Upper lobe of right lung (tissue), 1 donor: Measurements from ENCODE around the gene RPP25L. TPM values are rescaled to one million over a fixed set of nuclear protein-coding genes. Genes with fewer than 3 reads are reported as not detected.

Source experiments
- ATAC-seq: fragments of 200-7000 bp; cut with Tn5 transposase; one replicate; pipeline ENCODE4 v1.9.1; 2020; ENCODE audit warnings: mild to moderate bottlenecking, moderate library complexity
- DNase-seq: peaks from one replicate; pipeline ENCODE4 v3.0.0-alpha.2; 2020
- H3K27ac ChIP-seq: fragments of 200-600 bp; one replicate; pipeline ENCODE4 v1.8.0; 2022
- H3K27me3 ChIP-seq: fragments of 200-600 bp; one replicate; pipeline ENCODE4 v1.8.0; 2022; ENCODE audit warnings: mild to moderate bottlenecking
- H3K36me3 ChIP-seq: fragments of 200-600 bp; one replicate; pipeline ENCODE4 v1.8.0; 2022
- H3K4me1 ChIP-seq: fragments of 200-600 bp; one replicate; pipeline ENCODE4 v1.8.0; 2022
- H3K4me3 ChIP-seq: fragments of 200-600 bp; one replicate; pipeline ENCODE4 v1.8.0; 2022; ENCODE audit warnings: mild to moderate bottlenecking
- H3K9me3 ChIP-seq: fragments of 200-600 bp; one replicate; pipeline ENCODE4 v1.8.0; 2022
- intact Hi-C: fragments of 100-400 bp; cut with DNase I; formaldehyde crosslinking; loops from one replicate; pipeline ENCODE4 v1.11.0; 2022
- total RNA-seq: library from RNA; stranded (reverse); fragmentation: NEBNext Ultra II Directional; extraction: Animal tissue kit (Norgen Biotek cat#: 25700); gene quantifications from one replicate; pipeline ENCODE4 v1.2.1, GENCODE V29; 2021
- TF ChIP-seq, protein P1 (sequence below): fragments of 200-600 bp; IDR thresholded peaks from one replicate; pipeline ENCODE4 v1.8.0; 2022; ENCODE audit warnings: antibody characterized with exemption
- donor health status: DM: no; HTN: yes; CAD: no; lungs with severe emphysema.

The RPP25L gene
- total RNA-seq, 1 donor from 2014 or later: 16.7 TPM

DNA sequence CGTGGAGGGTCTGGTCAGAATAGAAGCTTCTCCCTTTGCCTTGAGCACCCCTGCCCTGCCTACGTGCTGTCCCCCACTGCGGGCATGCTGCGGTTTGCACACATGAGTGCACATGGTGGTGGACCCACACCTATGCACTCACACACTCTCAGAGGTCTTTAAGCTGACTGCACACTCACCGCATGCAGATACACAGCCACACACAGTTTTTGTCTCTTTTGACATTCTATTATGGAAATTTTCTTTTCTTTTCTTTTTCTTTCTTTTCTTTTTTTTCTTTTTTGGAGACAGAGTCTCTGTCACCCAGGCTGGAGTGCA is 17.6 kb upstream of the RPP25L start:
- H3K9me3 ChIP-seq: no peaks in the 10 kb centered on the region
- DNase-seq (no peak), ATAC-seq (no peak)
- no peaks in the 10 kb centered on the region for H3K36me3 ChIP-seq
- H3K27ac ChIP-seq: no peak overlapping the region
- H3K4me3 ChIP-seq: no peak overlapping the region
- TF ChIP-seq, protein P1, sequence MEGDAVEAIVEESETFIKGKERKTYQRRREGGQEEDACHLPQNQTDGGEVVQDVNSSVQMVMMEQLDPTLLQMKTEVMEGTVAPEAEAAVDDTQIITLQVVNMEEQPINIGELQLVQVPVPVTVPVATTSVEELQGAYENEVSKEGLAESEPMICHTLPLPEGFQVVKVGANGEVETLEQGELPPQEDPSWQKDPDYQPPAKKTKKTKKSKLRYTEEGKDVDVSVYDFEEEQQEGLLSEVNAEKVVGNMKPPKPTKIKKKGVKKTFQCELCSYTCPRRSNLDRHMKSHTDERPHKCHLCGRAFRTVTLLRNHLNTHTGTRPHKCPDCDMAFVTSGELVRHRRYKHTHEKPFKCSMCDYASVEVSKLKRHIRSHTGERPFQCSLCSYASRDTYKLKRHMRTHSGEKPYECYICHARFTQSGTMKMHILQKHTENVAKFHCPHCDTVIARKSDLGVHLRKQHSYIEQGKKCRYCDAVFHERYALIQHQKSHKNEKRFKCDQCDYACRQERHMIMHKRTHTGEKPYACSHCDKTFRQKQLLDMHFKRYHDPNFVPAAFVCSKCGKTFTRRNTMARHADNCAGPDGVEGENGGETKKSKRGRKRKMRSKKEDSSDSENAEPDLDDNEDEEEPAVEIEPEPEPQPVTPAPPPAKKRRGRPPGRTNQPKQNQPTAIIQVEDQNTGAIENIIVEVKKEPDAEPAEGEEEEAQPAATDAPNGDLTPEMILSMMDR: no peak
- intact Hi-C loops: no loop called here
- peaks cover 12% of the 10 kb centered on the region for H3K4me1 ChIP-seq
- peaks cover 56% of the 10 kb centered on the region for H3K27me3 ChIP-seq

DNA sequence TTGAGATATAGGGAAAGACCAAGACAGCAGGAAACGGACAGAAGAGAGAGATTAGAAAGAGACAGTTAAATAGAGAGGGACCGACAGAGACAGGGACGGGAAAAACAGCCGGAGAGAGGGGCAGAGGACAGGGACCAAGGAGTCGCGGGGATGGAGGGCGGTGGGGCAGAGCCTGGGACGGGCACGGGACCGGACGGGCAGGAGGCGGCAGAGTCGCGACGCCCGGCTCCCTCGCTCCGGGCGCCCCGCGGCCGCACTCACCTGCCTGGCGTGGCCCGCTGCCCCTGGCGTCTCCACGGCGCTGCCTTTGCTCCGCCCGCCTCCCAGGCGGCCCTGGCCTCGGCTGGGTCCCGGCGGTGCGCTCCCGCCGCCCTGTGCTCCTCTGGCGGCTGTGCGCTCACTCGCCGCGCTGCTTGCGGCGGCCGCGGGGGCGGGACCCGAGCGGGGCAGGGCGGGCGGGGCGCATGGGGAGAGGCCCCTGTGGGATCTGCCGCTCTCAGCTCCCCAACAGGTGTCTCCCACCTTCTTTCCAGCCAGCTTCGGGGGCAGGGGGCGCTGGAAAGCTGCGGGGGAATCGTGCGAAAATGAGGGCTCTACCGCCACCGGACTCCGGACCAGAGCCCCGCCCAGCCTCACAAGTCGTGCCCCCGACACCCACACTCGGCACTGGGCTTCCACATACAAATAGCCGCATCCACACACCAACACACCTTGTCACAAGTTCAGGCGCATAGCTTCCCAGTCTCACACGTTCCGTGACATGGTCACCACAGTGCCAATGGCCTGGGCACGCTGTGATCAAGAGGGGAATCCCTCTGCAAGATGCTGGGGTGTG is 17.0 kb upstream of the RPP25L start, which contains the start of gene ARID3C:
Gene ARID3C, minus strand, starts transcription at position 411 of the 835 bp plus-strand sequence. CDS start 1,052 bp downstream, outside the sequence.
- H3K9me3 ChIP-seq: no peaks in the 10 kb centered on the region
- ATAC-seq: peak; percentile 86

DNA sequence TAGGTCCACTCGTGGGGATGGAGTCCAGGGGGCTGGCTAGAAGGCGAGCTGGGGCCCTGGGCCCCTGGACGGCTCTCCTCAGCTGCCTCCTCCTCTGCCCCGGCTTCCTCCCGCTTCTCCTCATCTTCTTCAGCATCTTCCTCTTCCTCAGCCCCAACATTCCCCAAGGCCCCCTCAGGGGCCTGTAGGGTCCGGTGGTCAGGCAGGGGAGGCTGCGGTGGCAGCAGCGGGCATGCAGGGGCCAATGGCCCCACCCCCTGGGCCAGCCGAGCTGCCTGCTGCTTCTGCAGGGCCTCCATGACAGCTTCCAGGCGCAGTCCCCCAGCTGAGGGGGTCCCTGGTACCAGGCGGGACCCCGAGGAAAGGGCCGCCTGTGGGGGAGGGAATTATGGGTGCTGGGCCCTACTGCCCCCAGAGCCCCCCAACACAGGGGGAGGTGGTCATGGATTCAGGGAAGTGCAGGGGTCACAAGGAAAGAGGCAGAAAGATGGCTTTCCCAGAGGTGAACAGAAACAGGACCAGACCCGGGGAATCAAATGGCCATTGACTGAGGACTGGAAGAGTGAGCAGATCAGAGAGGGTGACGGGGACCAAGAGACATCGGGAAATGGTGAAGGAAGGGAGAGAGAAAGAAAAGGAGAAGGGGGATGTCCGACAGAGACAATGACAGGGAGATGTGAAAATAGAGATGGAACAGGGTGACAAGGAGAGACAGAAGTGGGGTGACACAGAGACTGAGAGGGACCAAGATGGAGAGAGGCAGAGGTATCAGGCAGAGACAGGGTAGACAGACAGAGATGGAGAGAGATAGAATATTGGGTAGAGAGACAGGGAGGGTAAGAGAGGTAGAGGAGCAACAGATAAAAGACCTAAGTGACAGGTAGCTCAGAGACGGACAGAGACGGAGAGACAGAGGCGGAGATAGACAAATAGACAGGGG is 16.1 kb upstream of the RPP25L start:
- ATAC-seq: no peak
- H3K4me3 ChIP-seq: no peak overlapping the region
- H3K4me1 ChIP-seq: peaks cover 18% of the 10 kb centered on the region
- no peaks in the 10 kb centered on the region for H3K9me3 ChIP-seq
- H3K27me3 ChIP-seq: peaks cover 69% of the 10 kb centered on the region
- no peaks in the 10 kb centered on the region for H3K36me3 ChIP-seq
- intact Hi-C loops: no loop called here
- no peak for DNase-seq
- TF ChIP-seq, protein P1: no peak
- no peak overlapping the region for H3K27ac ChIP-seq

More for the DNA sequence above, 17.0 kb upstream of the RPP25L start, which contains the start of gene ARID3C:
- peaks cover 60% of the 10 kb centered on the region for H3K27me3 ChIP-seq
- peaks cover 12% of the 10 kb centered on the region for H3K4me1 ChIP-seq
- peak within 1 kb of the TSS; percentile 39 for H3K4me3 ChIP-seq
- DNase-seq: peak; percentile 75
- TF ChIP-seq, protein P1: no peak
- no peaks in the 10 kb centered on the region for H3K36me3 ChIP-seq
- no peak within 1 kb of the TSS for H3K27ac ChIP-seq
- intact Hi-C loops: no loop called here

DNA sequence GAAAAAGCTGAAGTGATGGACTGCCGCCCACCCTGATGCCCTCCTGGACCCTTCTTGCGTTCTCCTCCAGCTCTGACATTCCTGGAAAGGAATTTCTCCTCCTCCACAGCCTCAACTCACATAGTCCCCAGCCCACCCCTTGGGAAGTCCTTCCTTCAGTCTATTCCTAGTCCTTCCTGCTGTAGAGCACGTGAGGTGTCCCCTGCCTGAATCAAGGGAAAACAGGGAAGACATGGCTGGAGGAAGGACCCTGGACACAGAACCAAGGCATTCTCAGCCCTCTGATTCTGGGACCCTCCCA is 13.2 kb upstream of the RPP25L start:
- TF ChIP-seq, protein P1: no peak
- Histone ChIP-seq H3K9me3 (no peaks in the 10 kb centered on the region), H3K27me3 (peaks cover 83% of the 10 kb centered on the region)

DNA sequence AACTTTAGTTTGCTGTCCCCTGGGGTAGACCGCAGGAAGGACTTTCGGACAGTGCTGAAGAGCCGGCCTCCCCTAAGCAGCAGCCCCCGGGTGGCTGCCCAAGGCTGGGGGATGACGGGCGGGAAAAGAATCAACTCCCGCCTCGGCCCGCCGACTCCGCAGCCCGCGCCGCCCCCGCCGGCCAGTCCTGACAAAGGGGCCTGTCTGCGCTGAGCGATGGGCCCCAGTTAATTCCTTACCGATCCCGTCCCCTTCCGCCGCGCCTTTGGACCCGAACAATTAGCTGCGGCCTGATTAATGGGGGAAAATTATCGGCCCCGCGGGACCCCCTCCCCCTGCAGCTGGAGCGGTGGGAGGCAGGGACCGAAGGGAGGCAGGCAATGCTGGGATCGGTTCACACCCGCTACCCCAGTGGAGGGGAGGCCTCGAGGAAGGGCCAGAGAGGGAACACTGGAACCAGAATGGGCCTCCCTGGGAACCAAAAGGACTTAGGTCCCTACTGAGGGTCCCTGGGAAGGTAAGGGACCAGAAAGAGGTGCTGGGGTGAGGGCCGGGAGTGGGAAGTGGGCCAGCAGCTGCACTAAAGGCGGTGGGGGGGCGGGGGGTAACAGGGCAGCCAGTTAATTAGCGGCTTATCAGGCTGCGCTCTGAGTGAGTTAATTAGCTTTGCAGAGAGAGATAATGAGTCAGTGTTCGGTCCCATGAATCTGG is 12.7 kb upstream of the RPP25L start:
- ATAC-seq (no peak), DNase-seq (no peak)
- TF ChIP-seq, protein P1: no peak
- H3K9me3 ChIP-seq: no peaks in the 10 kb centered on the region
- H3K4me3 ChIP-seq: no peak overlapping the region
- H3K36me3 ChIP-seq: no peaks in the 10 kb centered on the region
- intact Hi-C loops: no loop called here
- peaks cover 79% of the 10 kb centered on the region for H3K27me3 ChIP-seq
- peaks cover 21% of the 10 kb centered on the region for H3K4me1 ChIP-seq
- H3K27ac ChIP-seq: no peak overlapping the region

More for the DNA sequence above, 13.2 kb upstream of the RPP25L start:
- Histone ChIP-seq H3K4me1 (peaks cover 18% of the 10 kb centered on the region), H3K4me3 (no peak overlapping the region), H3K36me3 (no peaks in the 10 kb centered on the region), H3K27ac (no peak overlapping the region)
- no peak for DNase-seq
- intact Hi-C loops: no loop called here
- no peak for ATAC-seq
